GM18951 (cell line): Measurements from ENCODE around the gene MLXIP.
"Not testable (repeated sequence)": the region's sequence is repeated elsewhere in the genome, so short reads cannot be mapped to it uniquely, and the experiment has no call there.

Experiments used
- POLR2A ChIP-seq: IDR thresholded peaks from 4 replicates; pipeline ENCODE4 v1.6.1; 2011; ENCODE audit warnings: mild to moderate bottlenecking; ENCODE audit not compliant: insufficient read length, insufficient read depth; ENCODE audit errors: extremely low read depth
- in situ Hi-C: fragments of 300-500 bp; cut with MboI; formaldehyde crosslinking; loops from one replicate; pipeline ENCODE4 v1.12.0; 2022; ENCODE audit warnings: low sequenced_read_pairs, mixed read lengths, inconsistent platforms; ENCODE audit not compliant: unreplicated experiment

Gene MLXIP

GRCh38 chr12:122097927-122098756, 19.6 kb downstream of the MLXIP start:
- TF ChIP-seq POLR2A, result no peak

GRCh38 chr12:122099280-122099749, 20.8 kb downstream of the MLXIP start:
- in situ Hi-C loops, result no loop called here
- no peak for TF ChIP-seq POLR2A

More at GRCh38 chr12:122097927-122098756, 19.6 kb downstream of the MLXIP start:
- in situ Hi-C loops, result no loop called here

- TF ChIP-seq POLR2A, result no peak
Measured at GRCh38 chr12:122099856-122100255, 21.3 kb downstream of the MLXIP start.

GRCh38 chr12:122100568-122100967, 22.0 kb downstream of the MLXIP start:
- TF ChIP-seq POLR2A, result no peak
- in situ Hi-C loops, result no loop called here

More at GRCh38 chr12:122099856-122100255, 21.3 kb downstream of the MLXIP start:
- in situ Hi-C loops, result no loop called here

- in situ Hi-C loops, result no loop called here
- TF ChIP-seq POLR2A, result no peak
Measured at GRCh38 chr12:122102331-122102730, 23.8 kb downstream of the MLXIP start.

GRCh38 chr12:122104844-122105243, 26.3 kb downstream of the MLXIP start:
- TF ChIP-seq POLR2A, result no peak
- in situ Hi-C loops, result no loop called here

GRCh38 chr12:122105496-122105895, 26.9 kb downstream of the MLXIP start:
- in situ Hi-C loops, result not testable (repeated sequence)

- TF ChIP-seq POLR2A, result no peak
- in situ Hi-C loops, result no loop called here
Measured at GRCh38 chr12:122106843-122107242, 28.3 kb downstream of the MLXIP start.

GRCh38 chr12:122107261-122107660, 28.7 kb downstream of the MLXIP start:
- in situ Hi-C loops, result no loop called here
- no peak for TF ChIP-seq POLR2A

GRCh38 chr12:122111089-122111641, 32.6 kb downstream of the MLXIP start:
- in situ Hi-C loops, result no loop called here
- no peak for TF ChIP-seq POLR2A

- in situ Hi-C loops, result no loop called here
- TF ChIP-seq POLR2A, result no peak
Measured at GRCh38 chr12:122116707-122117535, 38.4 kb downstream of the MLXIP start.

GRCh38 chr12:122117979-122118378, 39.4 kb downstream of the MLXIP start:
- in situ Hi-C loops, result no loop called here
- TF ChIP-seq POLR2A, result no peak

- in situ Hi-C loops, result loop anchor here (5.0 to 10.0 kb wide), 2 partner anchors 69 to 243 kb away; no protein-coding TSS in a partner anchor
Measured at GRCh38 chr12:122121341-122121740, 42.8 kb downstream of the MLXIP start.
